ENCODE measurements around the gene HS3ST3A1. TPM values are rescaled to one million over a fixed set of nuclear protein-coding genes. Genes with fewer than 3 reads are reported as not detected.

The HS3ST3A1 gene
- total and polyA plus RNA-seq, 2 experiments from 2014 or later, result 5.4 to 24.1 TPM

DNA sequence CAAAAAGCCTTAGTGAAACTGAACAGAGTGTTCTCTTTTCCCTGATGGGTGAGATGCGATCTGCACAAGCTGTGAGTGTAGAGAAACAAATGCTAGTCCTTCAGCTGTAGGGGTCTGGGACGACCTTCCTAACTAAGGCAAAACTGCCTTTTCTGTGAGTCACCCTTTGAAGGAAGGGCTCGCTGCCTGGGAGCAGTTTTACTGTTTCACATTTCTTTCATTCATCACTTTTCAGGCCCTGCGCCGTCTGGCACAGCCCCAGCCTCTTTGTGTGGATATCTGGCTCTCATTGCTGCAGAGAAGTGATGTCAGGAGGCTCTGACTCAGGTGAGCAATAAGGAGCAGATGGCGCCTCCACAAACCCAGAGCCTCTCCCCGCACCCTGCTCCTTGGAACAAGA is 57.4 kb downstream of the HS3ST3A1 start:
- ATAC-seq, result no peak
- Histone ChIP-seq H3K36me3 (ENCODE audit: insufficient read depth) (0 out of 2 replicates have a peak, but pooled peaks cover 3% of the 10 kb centered on the region), H3K9me2 (ENCODE audit: insufficient read depth) (peaks cover 10% of the 10 kb centered on the region), H3K27me3 (ENCODE audit: insufficient read depth) (no peaks in the 10 kb centered on the region), H2AFZ (no peak overlapping the region), H3F3A (replicated peaks; ENCODE audit: low read depth) (no peaks in the 10 kb centered on the region), H3K4me1 (ENCODE audit: insufficient read depth) (no peaks in the 10 kb centered on the region; the same call in 1 of the 2 replicates), H3K27ac (ENCODE audit: low read depth) (no peak overlapping the region), H3K4me2 (no peak overlapping the region), H4K20me1 (replicated peaks; ENCODE audit: insufficient read depth) (no peaks in the 10 kb centered on the region), H3K4me3 (no peak overlapping the region), H3K79me2 (replicated peaks; ENCODE audit: insufficient read depth) (no peaks in the 10 kb centered on the region)
- no peaks in the 10 kb centered on the region for H3K9me3 Mint-ChIP-seq
- peaks cover 3% of the 10 kb centered on the region for H3K27me3 Mint-ChIP-seq (ENCODE audit: insufficient read depth, low read depth, poor library complexity)
- H3K4me3 Mint-ChIP-seq, result no peak overlapping the region
- H3K4me1 Mint-ChIP-seq, result no peaks in the 10 kb centered on the region
- H3K36me3 Mint-ChIP-seq (ENCODE audit: low read depth), result peaks cover 16% of the 10 kb centered on the region
- TF ChIP-seq, protein P1, sequence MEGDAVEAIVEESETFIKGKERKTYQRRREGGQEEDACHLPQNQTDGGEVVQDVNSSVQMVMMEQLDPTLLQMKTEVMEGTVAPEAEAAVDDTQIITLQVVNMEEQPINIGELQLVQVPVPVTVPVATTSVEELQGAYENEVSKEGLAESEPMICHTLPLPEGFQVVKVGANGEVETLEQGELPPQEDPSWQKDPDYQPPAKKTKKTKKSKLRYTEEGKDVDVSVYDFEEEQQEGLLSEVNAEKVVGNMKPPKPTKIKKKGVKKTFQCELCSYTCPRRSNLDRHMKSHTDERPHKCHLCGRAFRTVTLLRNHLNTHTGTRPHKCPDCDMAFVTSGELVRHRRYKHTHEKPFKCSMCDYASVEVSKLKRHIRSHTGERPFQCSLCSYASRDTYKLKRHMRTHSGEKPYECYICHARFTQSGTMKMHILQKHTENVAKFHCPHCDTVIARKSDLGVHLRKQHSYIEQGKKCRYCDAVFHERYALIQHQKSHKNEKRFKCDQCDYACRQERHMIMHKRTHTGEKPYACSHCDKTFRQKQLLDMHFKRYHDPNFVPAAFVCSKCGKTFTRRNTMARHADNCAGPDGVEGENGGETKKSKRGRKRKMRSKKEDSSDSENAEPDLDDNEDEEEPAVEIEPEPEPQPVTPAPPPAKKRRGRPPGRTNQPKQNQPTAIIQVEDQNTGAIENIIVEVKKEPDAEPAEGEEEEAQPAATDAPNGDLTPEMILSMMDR (conservative IDR thresholded peaks at IDR 0.05; ENCODE audit: low read depth in 2 of 2), result no peak
- TF ChIP-seq EZH2phosphoT487 (IDR thresholded peaks at IDR 0.05; ENCODE audit: unreplicated experiment), result no peak
- no peak for TF ChIP-seq JUNB (IDR thresholded peaks at IDR 0.05; ENCODE audit: unreplicated experiment)
- no peak for TF ChIP-seq STAT1 (IDR thresholded peaks at IDR 0.05; ENCODE audit: unreplicated experiment)
- TF ChIP-seq EZH2 (IDR thresholded peaks at IDR 0.05; ENCODE audit: low read depth, unreplicated experiment), result no peak
- TF ChIP-seq, protein P2, sequence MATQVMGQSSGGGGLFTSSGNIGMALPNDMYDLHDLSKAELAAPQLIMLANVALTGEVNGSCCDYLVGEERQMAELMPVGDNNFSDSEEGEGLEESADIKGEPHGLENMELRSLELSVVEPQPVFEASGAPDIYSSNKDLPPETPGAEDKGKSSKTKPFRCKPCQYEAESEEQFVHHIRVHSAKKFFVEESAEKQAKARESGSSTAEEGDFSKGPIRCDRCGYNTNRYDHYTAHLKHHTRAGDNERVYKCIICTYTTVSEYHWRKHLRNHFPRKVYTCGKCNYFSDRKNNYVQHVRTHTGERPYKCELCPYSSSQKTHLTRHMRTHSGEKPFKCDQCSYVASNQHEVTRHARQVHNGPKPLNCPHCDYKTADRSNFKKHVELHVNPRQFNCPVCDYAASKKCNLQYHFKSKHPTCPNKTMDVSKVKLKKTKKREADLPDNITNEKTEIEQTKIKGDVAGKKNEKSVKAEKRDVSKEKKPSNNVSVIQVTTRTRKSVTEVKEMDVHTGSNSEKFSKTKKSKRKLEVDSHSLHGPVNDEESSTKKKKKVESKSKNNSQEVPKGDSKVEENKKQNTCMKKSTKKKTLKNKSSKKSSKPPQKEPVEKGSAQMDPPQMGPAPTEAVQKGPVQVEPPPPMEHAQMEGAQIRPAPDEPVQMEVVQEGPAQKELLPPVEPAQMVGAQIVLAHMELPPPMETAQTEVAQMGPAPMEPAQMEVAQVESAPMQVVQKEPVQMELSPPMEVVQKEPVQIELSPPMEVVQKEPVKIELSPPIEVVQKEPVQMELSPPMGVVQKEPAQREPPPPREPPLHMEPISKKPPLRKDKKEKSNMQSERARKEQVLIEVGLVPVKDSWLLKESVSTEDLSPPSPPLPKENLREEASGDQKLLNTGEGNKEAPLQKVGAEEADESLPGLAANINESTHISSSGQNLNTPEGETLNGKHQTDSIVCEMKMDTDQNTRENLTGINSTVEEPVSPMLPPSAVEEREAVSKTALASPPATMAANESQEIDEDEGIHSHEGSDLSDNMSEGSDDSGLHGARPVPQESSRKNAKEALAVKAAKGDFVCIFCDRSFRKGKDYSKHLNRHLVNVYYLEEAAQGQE (IDR thresholded peaks at IDR 0.05; ENCODE audit: unreplicated experiment), result no peak
- no peak for DNase-seq (ENCODE audit: low spot score)
- H3K27ac Mint-ChIP-seq, result no peak overlapping the region

- Histone ChIP-seq H3F3A (replicated peaks; ENCODE audit: low read depth) (no peaks in the 10 kb centered on the region), H3K4me2 (no peak overlapping the region), H3K27ac (ENCODE audit: low read depth) (no peak overlapping the region), H4K20me1 (replicated peaks; ENCODE audit: insufficient read depth) (no peaks in the 10 kb centered on the region), H3K79me2 (replicated peaks; ENCODE audit: insufficient read depth) (no peaks in the 10 kb centered on the region), H3K36me3 (ENCODE audit: insufficient read depth) (peaks cover 9% of the 10 kb centered on the region; the same call in 1 of the 2 replicates), H3K4me3 (no peak overlapping the region), H3K9me2 (ENCODE audit: insufficient read depth) (peaks cover 10% of the 10 kb centered on the region), H2AFZ (no peak overlapping the region), H3K4me1 (ENCODE audit: insufficient read depth) (no peaks in the 10 kb centered on the region; the same call in 1 of the 2 replicates), H3K27me3 (ENCODE audit: insufficient read depth) (no peaks in the 10 kb centered on the region)
- H3K9me3 Mint-ChIP-seq, result no peaks in the 10 kb centered on the region
- H3K4me3 Mint-ChIP-seq, result no peak overlapping the region
- ATAC-seq (no peak), DNase-seq (ENCODE audit: low spot score) (no peak)
- no peak overlapping the region for H3K27ac Mint-ChIP-seq
- peaks cover 3% of the 10 kb centered on the region for H3K27me3 Mint-ChIP-seq (ENCODE audit: insufficient read depth, low read depth, poor library complexity)
- H3K36me3 Mint-ChIP-seq (ENCODE audit: low read depth), result peaks cover 14% of the 10 kb centered on the region; the same call in 2 of the 3 replicates
- no peaks in the 10 kb centered on the region for H3K4me1 Mint-ChIP-seq
- TF ChIP-seq, protein P3, sequence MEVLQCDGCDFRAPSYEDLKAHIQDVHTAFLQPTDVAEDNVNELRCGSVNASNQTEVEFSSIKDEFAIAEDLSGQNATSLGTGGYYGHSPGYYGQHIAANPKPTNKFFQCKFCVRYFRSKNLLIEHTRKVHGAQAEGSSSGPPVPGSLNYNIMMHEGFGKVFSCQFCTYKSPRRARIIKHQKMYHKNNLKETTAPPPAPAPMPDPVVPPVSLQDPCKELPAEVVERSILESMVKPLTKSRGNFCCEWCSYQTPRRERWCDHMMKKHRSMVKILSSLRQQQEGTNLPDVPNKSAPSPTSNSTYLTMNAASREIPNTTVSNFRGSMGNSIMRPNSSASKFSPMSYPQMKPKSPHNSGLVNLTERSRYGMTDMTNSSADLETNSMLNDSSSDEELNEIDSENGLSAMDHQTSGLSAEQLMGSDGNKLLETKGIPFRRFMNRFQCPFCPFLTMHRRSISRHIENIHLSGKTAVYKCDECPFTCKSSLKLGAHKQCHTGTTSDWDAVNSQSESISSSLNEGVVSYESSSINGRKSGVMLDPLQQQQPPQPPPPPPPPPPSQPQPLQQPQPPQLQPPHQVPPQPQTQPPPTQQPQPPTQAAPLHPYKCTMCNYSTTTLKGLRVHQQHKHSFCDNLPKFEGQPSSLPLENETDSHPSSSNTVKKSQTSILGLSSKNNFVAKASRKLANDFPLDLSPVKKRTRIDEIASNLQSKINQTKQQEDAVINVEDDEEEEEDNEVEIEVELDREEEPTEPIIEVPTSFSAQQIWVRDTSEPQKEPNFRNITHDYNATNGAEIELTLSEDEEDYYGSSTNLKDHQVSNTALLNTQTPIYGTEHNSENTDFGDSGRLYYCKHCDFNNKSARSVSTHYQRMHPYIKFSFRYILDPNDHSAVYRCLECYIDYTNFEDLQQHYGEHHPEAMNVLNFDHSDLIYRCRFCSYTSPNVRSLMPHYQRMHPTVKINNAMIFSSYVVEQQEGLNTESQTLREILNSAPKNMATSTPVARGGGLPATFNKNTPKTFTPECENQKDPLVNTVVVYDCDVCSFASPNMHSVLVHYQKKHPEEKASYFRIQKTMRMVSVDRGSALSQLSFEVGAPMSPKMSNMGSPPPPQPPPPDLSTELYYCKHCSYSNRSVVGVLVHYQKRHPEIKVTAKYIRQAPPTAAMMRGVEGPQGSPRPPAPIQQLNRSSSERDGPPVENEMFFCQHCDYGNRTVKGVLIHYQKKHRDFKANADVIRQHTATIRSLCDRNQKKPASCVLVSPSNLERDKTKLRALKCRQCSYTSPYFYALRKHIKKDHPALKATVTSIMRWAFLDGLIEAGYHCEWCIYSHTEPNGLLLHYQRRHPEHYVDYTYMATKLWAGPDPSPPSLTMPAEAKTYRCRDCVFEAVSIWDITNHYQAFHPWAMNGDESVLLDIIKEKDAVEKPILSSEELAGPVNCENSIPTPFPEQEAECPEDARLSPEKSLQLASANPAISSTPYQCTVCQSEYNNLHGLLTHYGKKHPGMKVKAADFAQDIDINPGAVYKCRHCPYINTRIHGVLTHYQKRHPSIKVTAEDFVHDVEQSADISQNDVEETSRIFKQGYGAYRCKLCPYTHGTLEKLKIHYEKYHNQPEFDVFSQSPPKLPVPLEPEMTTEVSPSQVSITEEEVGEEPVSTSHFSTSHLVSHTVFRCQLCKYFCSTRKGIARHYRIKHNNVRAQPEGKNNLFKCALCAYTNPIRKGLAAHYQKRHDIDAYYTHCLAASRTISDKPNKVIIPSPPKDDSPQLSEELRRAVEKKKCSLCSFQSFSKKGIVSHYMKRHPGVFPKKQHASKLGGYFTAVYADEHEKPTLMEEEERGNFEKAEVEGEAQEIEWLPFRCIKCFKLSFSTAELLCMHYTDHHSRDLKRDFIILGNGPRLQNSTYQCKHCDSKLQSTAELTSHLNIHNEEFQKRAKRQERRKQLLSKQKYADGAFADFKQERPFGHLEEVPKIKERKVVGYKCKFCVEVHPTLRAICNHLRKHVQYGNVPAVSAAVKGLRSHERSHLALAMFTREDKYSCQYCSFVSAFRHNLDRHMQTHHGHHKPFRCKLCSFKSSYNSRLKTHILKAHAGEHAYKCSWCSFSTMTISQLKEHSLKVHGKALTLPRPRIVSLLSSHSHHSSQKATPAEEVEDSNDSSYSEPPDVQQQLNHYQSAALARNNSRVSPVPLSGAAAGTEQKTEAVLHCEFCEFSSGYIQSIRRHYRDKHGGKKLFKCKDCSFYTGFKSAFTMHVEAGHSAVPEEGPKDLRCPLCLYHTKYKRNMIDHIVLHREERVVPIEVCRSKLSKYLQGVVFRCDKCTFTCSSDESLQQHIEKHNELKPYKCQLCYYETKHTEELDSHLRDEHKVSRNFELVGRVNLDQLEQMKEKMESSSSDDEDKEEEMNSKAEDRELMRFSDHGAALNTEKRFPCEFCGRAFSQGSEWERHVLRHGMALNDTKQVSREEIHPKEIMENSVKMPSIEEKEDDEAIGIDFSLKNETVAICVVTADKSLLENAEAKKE (CRISPR knock-in tag; IDR thresholded peaks at IDR 0.05), result no peak
- TF ChIP-seq, protein P4, sequence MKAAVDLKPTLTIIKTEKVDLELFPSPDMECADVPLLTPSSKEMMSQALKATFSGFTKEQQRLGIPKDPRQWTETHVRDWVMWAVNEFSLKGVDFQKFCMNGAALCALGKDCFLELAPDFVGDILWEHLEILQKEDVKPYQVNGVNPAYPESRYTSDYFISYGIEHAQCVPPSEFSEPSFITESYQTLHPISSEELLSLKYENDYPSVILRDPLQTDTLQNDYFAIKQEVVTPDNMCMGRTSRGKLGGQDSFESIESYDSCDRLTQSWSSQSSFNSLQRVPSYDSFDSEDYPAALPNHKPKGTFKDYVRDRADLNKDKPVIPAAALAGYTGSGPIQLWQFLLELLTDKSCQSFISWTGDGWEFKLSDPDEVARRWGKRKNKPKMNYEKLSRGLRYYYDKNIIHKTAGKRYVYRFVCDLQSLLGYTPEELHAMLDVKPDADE (IDR thresholded peaks at IDR 0.05), result no peak
- TF ChIP-seq JUNB (IDR thresholded peaks at IDR 0.05; ENCODE audit: unreplicated experiment), result no peak
- TF ChIP-seq STAT1 (IDR thresholded peaks at IDR 0.05; ENCODE audit: unreplicated experiment), result no peak
- TF ChIP-seq EZH2 (IDR thresholded peaks at IDR 0.05; ENCODE audit: low read depth, unreplicated experiment), result no peak
- TF ChIP-seq EZH2phosphoT487 (IDR thresholded peaks at IDR 0.05; ENCODE audit: unreplicated experiment), result no peak
Measured at GRCh38 chr17:13542636-13543035, 59.1 kb downstream of the HS3ST3A1 start.
